IMR-90 (cell line): ENCODE results near the gene LGMN. TPM values are rescaled to one million over a fixed set of nuclear protein-coding genes. Genes with fewer than 3 reads are reported as not detected.

Source experiments
- ATAC-seq: fragments of 200-7000 bp; cut with Tn5 transposase; 2 replicates; pipeline ENCODE4 v1.9.1; 2020; ENCODE audit warnings: low read depth, mild to moderate bottlenecking, moderate library complexity
- BruUV-seq: library from RNA; stranded (reverse); fragments of 400-500 nt; replicated peaks from 2 replicates; lab custom pipeline; 2021; lab: Mats Ljungman, UMichigan
- CTCF ChIA-PET: fragments of 300-600 bp; formaldehyde crosslinking; extraction: SDS; loops from one replicate; lab custom pipeline; 2021; ENCODE audit warnings: antibody characterized with exemption; lab: Yijun Ruan, JAX
- POLR2A ChIA-PET: fragments of 300-600 bp; sonication (Branson Sonifier 250); formaldehyde crosslinking; loops from one replicate; lab custom pipeline; 2022; ENCODE audit warnings: antibody characterized with exemption; ENCODE audit not compliant: unreplicated experiment; lab: Charles Lee
- DNase-seq: peaks from one replicate; pipeline ENCODE4 v3.0.0; 2013
- H2AFZ ChIP-seq: replicated peaks from 2 replicates; pipeline ENCODE3; 2013; ENCODE audit warnings: low read length, mild to moderate bottlenecking; ENCODE audit not compliant: poor library complexity
- H2AK5ac ChIP-seq: 2 replicates; pipeline ENCODE4 v1.6.1; 2013; ENCODE audit warnings: low read depth, low read length, inconsistent platforms
- H2AK9ac ChIP-seq: replicated peaks from 2 replicates; pipeline ENCODE3; 2013; ENCODE audit warnings: mild to moderate bottlenecking, low read depth, low read length, moderate library complexity; ENCODE audit not compliant: poor library complexity
- H2BK120ac ChIP-seq: 2 replicates; pipeline ENCODE4 v1.6.1; 2013; ENCODE audit warnings: low read depth, low read length, inconsistent platforms
- H2BK15ac ChIP-seq: 3 replicates; pipeline ENCODE4 v1.6.1; 2013; ENCODE audit warnings: low read depth, low read length, inconsistent platforms
- H2BK20ac ChIP-seq: 2 replicates; pipeline ENCODE4 v1.6.1; 2013; ENCODE audit warnings: low read depth, mild to moderate bottlenecking, inconsistent platforms, low read length, moderate library complexity
- H2BK5ac ChIP-seq: 2 replicates; pipeline ENCODE4 v1.6.1; 2013; ENCODE audit warnings: mild to moderate bottlenecking, low read depth, low read length, inconsistent platforms; ENCODE audit not compliant: poor library complexity, severe bottlenecking
- H3K14ac ChIP-seq: replicated peaks from 2 replicates; pipeline ENCODE4 v1.6.1; 2013; ENCODE audit warnings: low read depth, low read length, inconsistent platforms
- H3K18ac ChIP-seq: 2 replicates; pipeline ENCODE4 v1.6.1; 2013; ENCODE audit warnings: low read depth, low read length, control low read depth
- H3K23ac ChIP-seq: 2 replicates; pipeline ENCODE4 v1.6.1; 2013; ENCODE audit warnings: low read depth, low read length, inconsistent platforms
- H3K27ac ChIP-seq: 2 replicates; pipeline ENCODE4 v1.5.1; 2013; ENCODE audit warnings: mild to moderate bottlenecking, control low read depth, low read length; ENCODE audit not compliant: insufficient read depth
- H3K27me3 ChIP-seq: 2 replicates; pipeline ENCODE4 v1.6.1; 2013; ENCODE audit warnings: low read length; ENCODE audit not compliant: control insufficient read depth, insufficient read depth
- H3K36me3 ChIP-seq: 2 replicates; pipeline ENCODE4 v1.6.1; 2013; ENCODE audit warnings: low read length, mixed read lengths; ENCODE audit not compliant: control insufficient read depth, insufficient read depth
- H3K4ac ChIP-seq: 2 replicates; pipeline ENCODE4 v1.6.1; 2013; ENCODE audit warnings: low read depth, low read length, inconsistent platforms
- H3K4me1 ChIP-seq: 2 replicates; pipeline ENCODE4 v1.6.1; 2013; ENCODE audit warnings: low read length, mixed read lengths; ENCODE audit not compliant: control insufficient read depth, insufficient read depth
- H3K4me2 ChIP-seq: 2 replicates; pipeline ENCODE4 v1.6.1; 2013; ENCODE audit warnings: low read depth, mild to moderate bottlenecking, control low read depth, low read length, moderate library complexity
- H3K4me3 ChIP-seq: 2 replicates; pipeline ENCODE4 v1.5.1; 2013; ENCODE audit warnings: low read depth, mild to moderate bottlenecking, control low read depth, low read length, moderate library complexity; ENCODE audit not compliant: insufficient read depth
- H3K56ac ChIP-seq: 2 replicates; pipeline ENCODE4 v1.6.1; 2013; ENCODE audit warnings: low read length, inconsistent platforms; ENCODE audit not compliant: insufficient read depth; ENCODE audit errors: extremely low read depth
- H3K79me1 ChIP-seq, 2 experiments: 2 replicates each; pipeline ENCODE4 v1.6.1; 2013; ENCODE audit warnings: low read length in 2 of 2, inconsistent platforms in 1 of 2, low read depth in 1 of 2
- H3K9ac ChIP-seq: 2 replicates; pipeline ENCODE4 v1.6.1; 2013; ENCODE audit warnings: low read depth, low read length, control low read depth
- H3K9me1 ChIP-seq: 2 replicates; pipeline ENCODE4 v1.6.1; 2013; ENCODE audit warnings: low read length, inconsistent platforms; ENCODE audit not compliant: insufficient read depth
- H3K9me3 ChIP-seq: 2 replicates; pipeline ENCODE4 v1.6.1; 2013; ENCODE audit warnings: low read length; ENCODE audit not compliant: control insufficient read depth, insufficient read depth
- H4K20me1 ChIP-seq: 2 replicates; pipeline ENCODE4 v1.6.1; 2013; ENCODE audit warnings: low read length, inconsistent platforms; ENCODE audit not compliant: insufficient read depth
- H4K5ac ChIP-seq: 2 replicates; pipeline ENCODE4 v1.6.1; 2013; ENCODE audit warnings: mild to moderate bottlenecking, low read depth, low read length, control low read depth
- H4K8ac ChIP-seq, 2 experiments: 2 replicates each; pipeline ENCODE4 v1.6.1; 2013; ENCODE audit warnings: low read depth in 2 of 2, low read length in 2 of 2, control low read depth in 1 of 2, inconsistent platforms in 1 of 2
- H4K91ac ChIP-seq: 2 replicates; pipeline ENCODE4 v1.6.1; 2013; ENCODE audit warnings: low read depth, low read length, inconsistent platforms; ENCODE audit not compliant: insufficient read depth
- CEBPB ChIP-seq: IDR thresholded peaks from 2 replicates; pipeline ENCODE4 v1.6.1; 2012; ENCODE audit warnings: low read depth, low read length, improper control_type of control experiment
- FOS ChIP-seq: fragments of 150-350 bp; IDR thresholded peaks from 2 replicates; pipeline ENCODE4 v1.6.1; 2016; ENCODE audit warnings: low read depth, low read length
- POLR2A ChIP-seq: IDR thresholded peaks from 2 replicates; pipeline ENCODE4 v1.6.1; 2012; ENCODE audit warnings: mild to moderate bottlenecking, low read depth, low read length
- RCOR1 ChIP-seq: IDR thresholded peaks from 2 replicates; pipeline ENCODE4 v1.6.1; 2012; ENCODE audit warnings: mild to moderate bottlenecking, low read length, improper control_type of control experiment; ENCODE audit not compliant: insufficient replicate concordance
- RFX5 ChIP-seq: IDR thresholded peaks from 2 replicates; pipeline ENCODE4 v1.8.0; 2012; ENCODE audit warnings: low read depth, mild to moderate bottlenecking, low read length, moderate library complexity
- SMC3 ChIP-seq: fragments of 150-350 bp; IDR thresholded peaks from 2 replicates; pipeline ENCODE4 v1.6.1; 2016; ENCODE audit warnings: low read depth, mild to moderate bottlenecking, antibody characterized with exemption, low read length, moderate library complexity
- WGBS, 2 experiments: methylation state at CpG; one replicate each; pipeline versions ENCODE4 v1.1.5 to v1.1.7; 2013; ENCODE audit warnings: missing lambda C conversion rate in 2 of 2; ENCODE audit not compliant: insufficient read length in 1 of 2; ENCODE audit errors: extremely low coverage in 2 of 2; 5-methylcytosine and 5-hydroxymethylcytosine counted together
- dilution Hi-C: fragments of 300-500 bp; cut with HindIII; formaldehyde crosslinking; loops from one replicate; pipeline ENCODE4 v1.14.3; 2018; ENCODE audit warnings: low sequenced_read_pairs; ENCODE audit not compliant: unreplicated experiment
- in situ Hi-C: fragments of 300-500 bp; cut with MboI; formaldehyde crosslinking; loops from 3 replicates; pipeline ENCODE4 v1.14.3; 2019; ENCODE audit warnings: low sequenced_read_pairs, inconsistent platforms, mixed read lengths
- intact Hi-C: fragments of 100-400 bp; cut with micrococcal nuclease; formaldehyde crosslinking; loops from 2 replicates; pipeline ENCODE4 v1.10.0; 2022
- polyA plus RNA-seq, 3 experiments: library from polyadenylated mRNA; depleted of rRNA; stranded (reverse); fragments of >200 nt; gene quantifications; 2 replicates each; pipeline ENCODE4 v1.2.3, GENCODE V29; 2012; ENCODE audit warnings: low replicate concordance in 1 of 3
- total RNA-seq: library from RNA; depleted of rRNA; stranded (reverse); fragments of >200 nt; gene quantifications from 2 replicates; pipeline ENCODE4 v1.2.3, GENCODE V29; 2012

Gene LGMN
- total and polyA plus RNA-seq, 2 of the 4 experiments (the other 2 are of a cell fraction): 19.2 to 39.3 TPM

- dilution Hi-C loops: no loop called here
These were observed 22.1 kb downstream of the LGMN start for GRCh38 chr14:92726135-92726932.

More at GRCh38 chr14:92726135-92726932, 22.1 kb downstream of the LGMN start:
- Histone ChIP-seq H3K4ac (no peak overlapping the region), H3K9me3 (no peaks in the 10 kb centered on the region), H3K4me2 (no peak overlapping the region), H2BK20ac (no peak overlapping the region), H4K91ac (no peak overlapping the region), H2AK9ac (no peak overlapping the region), H2BK15ac (peak overlapping the region; percentile 4; the same call in 1 of the 3 replicates), H3K23ac (no peak overlapping the region), H2BK5ac (no peak overlapping the region), H3K9me1 (peaks cover 6% of the 10 kb centered on the region; the same call in 1 of the 2 replicates), H4K20me1 (peaks cover 3% of the 10 kb centered on the region; the same call in 1 of the 2 replicates), H3K4me1 (peaks cover 9% of the 10 kb centered on the region), H2AK5ac (peak overlapping the region; percentile 74), H3K14ac (no peak overlapping the region), H3K9ac (no peak overlapping the region), H4K5ac (no peak overlapping the region), H2AFZ (peak overlapping the region; percentile 64), H2BK120ac (no peak overlapping the region), H4K8ac (no peak overlapping the region), H3K27ac (no peak overlapping the region), H3K4me3 (no peak overlapping the region), H3K56ac (no peak overlapping the region), H3K18ac (no peak overlapping the region; the same call in 1 of the 2 replicates), H3K36me3 (no peaks in the 10 kb centered on the region), H3K79me1 (no peaks in the 10 kb centered on the region; a peak in 1 of 4 replicates), H3K27me3 (peaks cover 8% of the 10 kb centered on the region)
- ChIA-PET CTCF (no interaction called here), POLR2A (interaction anchor here (0.6 kb wide), 1 partner anchor 22 kb away, joined by 4 read pairs; the partner anchor contains the start of gene LGMN)
- peak; percentile 89 for DNase-seq
- no peak for TF ChIP-seq SMC3
- TF ChIP-seq RCOR1: no peak
- peak; percentile 41; the same call in 1 of the 2 replicates for TF ChIP-seq FOS
- TF ChIP-seq RFX5: no peak
- TF ChIP-seq CEBPB: no peak
- no peak for TF ChIP-seq POLR2A
- in situ Hi-C loops (no loop called here), intact Hi-C loops (no loop called here)
- no TSS peak for BruUV-seq
- peak; percentile 88 for ATAC-seq
- no CpG with 5 or more reads among the region's 12 CpGs for WGBS, 2 experiments
